D721Med (cell line): Measurements from ENCODE around the gene ZP4.
A peak's percentile ranks its signal among the peaks of the same experiment; 100 is the strongest.

Source experiments
- DNase-seq: peaks from one replicate; pipeline ENCODE4 v3.0.0; 2011; ENCODE audit warnings: low spot score; ENCODE audit not compliant: insufficient read length
- FAIRE-seq: peaks from 2 replicates; lab custom pipeline; 2011; peaks lifted over from hg19 to GRCh38; lab: Jason Lieb, UNC
- CTCF ChIP-seq: IDR thresholded peaks from 2 replicates; pipeline ENCODE4 v1.5.1; 2012; ENCODE audit warnings: mild to moderate bottlenecking, control low read depth; ENCODE audit not compliant: insufficient read depth; ENCODE audit errors: missing control alignments

Gene ZP4

GRCh38 chr1:237879195-237879594 lies 11.5 kb downstream of the ZP4 start:
- TF ChIP-seq CTCF: no peak
- FAIRE-seq (no peak), DNase-seq (no peak)

GRCh38 chr1:237878406-237878805 lies 12.3 kb downstream of the ZP4 start:
- FAIRE-seq: peak; percentile 63
- no peak for TF ChIP-seq CTCF

GRCh38 chr1:237877631-237878030 lies 13.1 kb downstream of the ZP4 start:
- no peak for TF ChIP-seq CTCF
- DNase-seq (no peak), FAIRE-seq (no peak)

More at GRCh38 chr1:237878406-237878805, 12.3 kb downstream of the ZP4 start:
- no peak for DNase-seq

GRCh38 chr1:237875291-237875690 lies 15.4 kb downstream of the ZP4 start:
- no peak for FAIRE-seq

GRCh38 chr1:237873487-237874211 lies 17.1 kb downstream of the ZP4 start:
- FAIRE-seq: no peak
- no peak for TF ChIP-seq CTCF
- DNase-seq: no peak

More at GRCh38 chr1:237875291-237875690, 15.4 kb downstream of the ZP4 start:
- TF ChIP-seq CTCF: no peak
- no peak for DNase-seq

- no peak for DNase-seq
- no peak for TF ChIP-seq CTCF
- no peak for FAIRE-seq
Measured at GRCh38 chr1:237868817-237869600, 21.7 kb downstream of the ZP4 start.
